Measurements from ENCODE around the gene HMCN2. TPM values are rescaled to one million over a fixed set of nuclear protein-coding genes. Genes with fewer than 3 reads are reported as not detected.

Gene HMCN2
- total and polyA plus RNA-seq, 2 donors (not counting 3 experiments of a cell fraction or from before 2014, with no cell fraction given): 0.04 to 0.24 TPM

DNA sequence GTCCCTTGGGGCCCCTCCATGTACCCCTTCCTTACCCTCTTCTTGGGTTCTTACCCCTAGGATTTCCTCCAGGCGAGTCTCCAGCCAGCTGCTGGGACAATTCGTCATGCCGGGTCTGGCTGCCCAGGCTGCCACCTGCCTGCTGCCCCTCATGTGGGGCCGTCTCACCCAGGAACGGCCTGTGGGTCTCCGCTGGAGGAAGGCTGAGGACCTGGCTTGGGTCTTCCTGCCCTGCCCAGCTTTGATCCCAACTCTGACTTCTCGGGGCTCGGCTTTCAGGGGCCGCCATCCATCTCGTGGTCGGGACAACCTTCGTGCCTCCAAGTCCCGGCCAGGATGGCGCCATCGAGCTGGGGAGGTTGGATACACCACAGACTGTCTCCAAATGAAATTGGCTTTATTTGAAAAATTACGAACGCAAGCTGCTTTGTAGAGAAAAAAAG lies 38.1 kb downstream of the HMCN2 start:
- no peaks in the 10 kb centered on the region for H3K27me3 ChIP-seq (ENCODE audit: control insufficient read depth in 2 of 2, insufficient read depth in 2 of 2, low read length in 2 of 2)
- no peak overlapping the region for H3K4me2 ChIP-seq (ENCODE audit: insufficient read depth, low read length)
- no TSS peak for BruUV-seq (replicated peaks)
- dilution Hi-C loops (cut with MboI; ENCODE audit: extremely low pct_ligation_motif_present, low sequenced_read_pairs): no loop called here
- TF ChIP-seq MYC (IDR thresholded peaks at IDR 0.05; ENCODE audit: low read depth, low read length) (no peak), MAX (IDR thresholded peaks at IDR 0.05; ENCODE audit: insufficient read depth, insufficient read length) (no peak), FOS (IDR thresholded peaks at IDR 0.05; ENCODE audit: borderline replicate concordance, insufficient read depth, low read length) (no peak), POLR2AphosphoS5 (IDR thresholded peaks at IDR 0.05; ENCODE audit: insufficient read depth, low read depth, low read length) (no peak), GATA2 (IDR thresholded peaks at IDR 0.05; ENCODE audit: insufficient read depth, insufficient read length, low read depth, low read length) (no peak), EZH2 (IDR thresholded peaks at IDR 0.05; ENCODE audit: borderline replicate concordance, low read depth, low read length, severe bottlenecking) (no peak), JUN (IDR thresholded peaks at IDR 0.05; ENCODE audit: borderline replicate concordance, insufficient read depth, insufficient read length, low read depth) (no peak), POLR2A (IDR thresholded peaks at IDR 0.05; ENCODE audit: low read depth, low read length) (no peak), CTCF (IDR thresholded peaks at IDR 0.05; ENCODE audit: extremely low read depth in 1 of 2, insufficient read depth in 1 of 2, low read depth in 1 of 2, low read length in 2 of 2) (no peak)
- H3K27ac ChIP-seq (ENCODE audit: insufficient read depth, low read depth, low read length): no peak overlapping the region
- DNase-seq (ENCODE audit: low read depth, low spot score) (no peak), FAIRE-seq (no peak)
- H3K9me1 ChIP-seq (replicated peaks; ENCODE audit: control insufficient read depth, extremely low read depth, insufficient read depth, low read length): no peaks in the 10 kb centered on the region
- no peaks in the 10 kb centered on the region for H3K9me3 ChIP-seq (replicated peaks; ENCODE audit: control insufficient read depth, insufficient read depth, low read length)
- POLR2A ChIA-PET: no interaction called here
- H4K20me1 ChIP-seq (replicated peaks; ENCODE audit: control insufficient read depth, extremely low read depth, insufficient read depth, low read length): no peaks in the 10 kb centered on the region
- no peaks in the 10 kb centered on the region for H3K79me2 ChIP-seq (ENCODE audit: control insufficient read depth, insufficient read depth, low read length)
- no peak overlapping the region for H3K4me3 ChIP-seq (replicated peaks in 1 of 3; ENCODE audit: insufficient read depth in 1 of 3, low read depth in 1 of 3, low read length in 3 of 3)
- H3K4me1 ChIP-seq (ENCODE audit: control insufficient read depth, extremely low read depth, insufficient read depth, low read length): no peaks in the 10 kb centered on the region
- H2AFZ ChIP-seq (ENCODE audit: low read depth, low read length): no peak overlapping the region
- H3K36me3 ChIP-seq (ENCODE audit: control insufficient read depth in 2 of 2, extremely low read depth in 1 of 2, insufficient read depth in 2 of 2, low read length in 2 of 2): no peaks in the 10 kb centered on the region
- CTCF ChIA-PET: no interaction called here
- H3K9ac ChIP-seq (replicated peaks; ENCODE audit: extremely low read depth, insufficient read depth, low read length): no peak overlapping the region
- intact Hi-C loops (cut with micrococcal nuclease): no loop called here
